Thoracic aorta (tissue), 2 donors: ENCODE results near the gene PRSS38. TPM values are rescaled to one million over a fixed set of nuclear protein-coding genes. Genes with fewer than 3 reads are reported as not detected.

Experiments used
- ATAC-seq: fragments of 150-250 bp; one replicate; pipeline ENCODE4 v1.8.0; 2017; ENCODE audit warnings: low read depth; ENCODE audit not compliant: insufficient number of reproducible peaks, low FRiP score
- DNase-seq: peaks from one replicate; pipeline ENCODE4 v3.0.0-alpha.2; 2020; ENCODE audit warnings: low spot score
- H3K27ac ChIP-seq, 2 donors: fragments of 200-600 bp; sonication (generic); 1 replicate in 1 of 2; 2 replicates in 1 of 2; pipeline ENCODE4 v1.5.1; 2016; ENCODE audit warnings: mild to moderate bottlenecking in 2 of 2, moderate library complexity in 2 of 2
- H3K27me3 ChIP-seq: fragments of 200-600 bp; sonication (generic); replicated peaks from 2 replicates; pipeline ENCODE4 v1.6.0; 2016; ENCODE audit warnings: mild to moderate bottlenecking; ENCODE audit not compliant: insufficient read depth
- H3K36me3 ChIP-seq: fragments of 200-600 bp; sonication (generic); one replicate; pipeline ENCODE4 v1.5.1; 2016
- H3K4me1 ChIP-seq, 2 donors: fragments of 200-600 bp; sonication (generic); 1 replicate in 1 of 2; 2 replicates in 1 of 2; pipeline versions ENCODE4 v1.5.1 to v1.6.0; 2016; ENCODE audit warnings: low read depth in 2 of 2, mild to moderate bottlenecking in 1 of 2; ENCODE audit not compliant: control insufficient read depth in 1 of 2
- H3K4me3 ChIP-seq: fragments of 200-600 bp; sonication (generic); 2 replicates; pipeline ENCODE4 v1.5.1; 2016; ENCODE audit warnings: mild to moderate bottlenecking
- H3K9me3 ChIP-seq: fragments of 200-600 bp; sonication (generic); 2 replicates; pipeline ENCODE4 v1.5.1; 2016
- CTCF ChIP-seq: fragments of 200-600 bp; sonication (generic); IDR thresholded peaks from one replicate; pipeline ENCODE4 v1.5.1; 2019; ENCODE audit warnings: antibody characterized with exemption
- total RNA-seq, 2 donors: library from RNA; depleted of rRNA; stranded (reverse); fragments of >200 nt; gene quantifications; one replicate each; pipeline versions ENCODE4 v1.1.0 to v1.2.3, GENCODE V29; 2016

Gene PRSS38
- total RNA-seq, 2 donors from 2014 or later, result not detected

DNA sequence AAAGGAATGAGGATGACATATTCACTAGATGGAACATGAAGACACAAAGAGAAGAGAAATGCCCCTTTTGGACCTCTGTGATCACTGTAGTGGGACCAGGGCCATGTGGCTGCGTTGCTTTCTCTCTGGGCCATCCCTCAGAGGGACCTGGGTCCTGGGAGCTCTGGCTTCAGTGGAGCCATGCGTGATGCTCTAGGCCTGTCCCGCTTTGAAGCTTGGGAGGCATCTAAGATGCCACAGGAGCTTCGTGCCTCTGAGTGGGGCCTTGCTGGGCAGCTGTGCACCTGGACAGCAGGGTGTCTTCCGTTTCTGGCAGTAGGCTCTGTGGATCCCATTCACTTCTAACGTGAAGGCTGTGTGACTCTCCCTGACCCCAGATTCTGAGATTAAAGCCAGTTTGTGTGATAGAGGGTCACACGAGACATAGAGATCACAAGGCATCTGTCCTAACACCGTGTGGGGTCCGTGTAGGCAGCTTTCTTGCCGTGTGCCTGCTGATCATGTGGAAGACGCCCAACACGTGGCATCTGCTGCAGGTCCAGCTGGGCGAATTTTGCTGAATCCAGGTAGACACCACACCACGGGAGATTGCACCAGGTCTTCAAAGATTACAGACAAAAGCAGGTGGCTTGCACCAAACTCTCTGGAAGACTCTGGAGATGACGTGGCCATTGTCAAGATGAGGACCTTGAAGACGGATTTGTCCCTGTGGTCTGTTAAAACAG is 17.2 kb upstream of the PRSS38 start:
- no peak overlapping the region for H3K27ac ChIP-seq
- ATAC-seq (no peak), DNase-seq (no peak)
- H3K36me3 ChIP-seq, result no peaks in the 10 kb centered on the region
- no peak for TF ChIP-seq CTCF
- peaks cover 6 to 14% of the 10 kb centered on the region in 2 donors for H3K4me1 ChIP-seq
- no peaks in the 10 kb centered on the region for H3K27me3 ChIP-seq
- no peaks in the 10 kb centered on the region for H3K9me3 ChIP-seq
- H3K4me3 ChIP-seq, result no peak overlapping the region

- H3K9me3 ChIP-seq, result peaks cover 1% of the 10 kb centered on the region
- no peaks in the 10 kb centered on the region for H3K36me3 ChIP-seq
- DNase-seq, result no peak
- no peak overlapping the region for H3K27ac ChIP-seq
- ATAC-seq, result no peak
- TF ChIP-seq CTCF, result no peak
- no peaks in the 10 kb centered on the region for H3K27me3 ChIP-seq
- H3K4me1 ChIP-seq, result peaks cover 1 to 2% of the 10 kb centered on the region in 2 donors
- no peak overlapping the region for H3K4me3 ChIP-seq
Measured at GRCh38 chr1:227799756-227800155, 15.7 kb upstream of the PRSS38 start.

DNA sequence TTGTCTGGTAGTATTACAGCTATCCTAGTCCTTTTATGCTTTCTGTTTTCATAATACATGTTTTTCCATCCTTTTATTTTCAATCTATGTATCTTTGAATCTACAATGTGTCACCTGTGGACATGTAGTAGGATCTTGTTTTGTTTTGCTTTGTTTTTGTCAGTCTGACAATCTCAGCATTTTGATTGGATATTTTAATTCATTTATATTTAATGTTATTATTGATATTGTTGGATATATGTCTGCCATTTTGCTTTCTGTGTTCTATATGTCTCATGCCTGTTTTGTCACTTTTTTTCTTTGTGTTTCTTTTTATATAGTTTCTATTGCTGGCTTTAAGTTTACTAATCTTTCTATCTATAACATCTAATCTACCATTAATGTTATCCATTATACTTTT is 11.5 kb upstream of the PRSS38 start:
- TF ChIP-seq CTCF, result no peak
- no peaks in the 10 kb centered on the region for H3K4me1 ChIP-seq
- H3K36me3 ChIP-seq, result no peaks in the 10 kb centered on the region
- no peak overlapping the region for H3K4me3 ChIP-seq
- no peak overlapping the region for H3K27ac ChIP-seq
- DNase-seq, result no peak
- H3K27me3 ChIP-seq, result no peaks in the 10 kb centered on the region
- ATAC-seq, result no peak
- peaks cover 3% of the 10 kb centered on the region for H3K9me3 ChIP-seq

- no peak overlapping the region for H3K27ac ChIP-seq
- no peaks in the 10 kb centered on the region for H3K27me3 ChIP-seq
- H3K4me3 ChIP-seq, result no peak overlapping the region
- no peak for TF ChIP-seq CTCF
- no peaks in the 10 kb centered on the region for H3K36me3 ChIP-seq
- no peak for ATAC-seq
- no peak for DNase-seq
- no peaks in the 10 kb centered on the region for H3K4me1 ChIP-seq
- peaks cover 3% of the 10 kb centered on the region for H3K9me3 ChIP-seq
Measured at GRCh38 chr1:227805606-227806197, 9.8 kb upstream of the PRSS38 start.

DNA sequence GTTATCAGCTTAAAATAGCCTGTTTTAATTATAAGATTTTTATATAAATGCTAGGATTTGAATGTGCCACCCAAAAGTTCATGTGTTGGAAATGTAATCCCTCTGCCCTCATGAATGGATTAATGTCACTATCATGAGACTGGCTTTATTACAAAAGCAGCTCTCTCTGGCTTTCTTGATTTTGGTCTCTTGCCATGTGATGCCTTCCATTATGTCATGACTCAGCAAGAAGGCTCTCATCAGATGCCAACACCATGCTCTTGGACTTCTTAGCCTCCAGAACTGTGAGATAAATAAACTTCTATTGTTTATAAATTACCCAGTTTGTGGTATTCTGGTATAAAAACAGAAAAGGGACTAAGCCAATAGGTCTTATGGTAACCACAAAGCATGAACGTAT is 6.9 kb upstream of the PRSS38 start:
- H3K27me3 ChIP-seq, result no peaks in the 10 kb centered on the region
- H3K9me3 ChIP-seq, result peaks cover 3% of the 10 kb centered on the region
- H3K27ac ChIP-seq, result no peak overlapping the region
- H3K4me3 ChIP-seq, result no peak overlapping the region
- H3K4me1 ChIP-seq, result no peaks in the 10 kb centered on the region
- ATAC-seq, result no peak
- no peak for DNase-seq
- H3K36me3 ChIP-seq, result no peaks in the 10 kb centered on the region
- no peak for TF ChIP-seq CTCF
